Fibroblast of pulmonary artery (primary cell): ENCODE measurements around the gene PIK3CD.

Source experiments
- DNase-seq: peaks from one replicate; pipeline ENCODE4 v3.0.0-alpha.2; 2010; ENCODE audit warnings: low read depth
- H3K4me3 ChIP-seq: replicated peaks from 2 replicates; pipeline ENCODE4 v1.5.1; 2011; ENCODE audit warnings: low read depth, mild to moderate bottlenecking, control low read depth, low read length, moderate library complexity
- CTCF ChIP-seq: IDR thresholded peaks from 2 replicates; pipeline ENCODE4 v1.5.1; 2011; ENCODE audit warnings: mild to moderate bottlenecking, control low read depth, low read length, inconsistent platforms; ENCODE audit errors: missing control alignments

Gene PIK3CD

GRCh38 chr1:9612162-9612845 is 39.2 kb upstream of the PIK3CD start:
- no peak for TF ChIP-seq CTCF
- no peak overlapping the region for H3K4me3 ChIP-seq
- DNase-seq: no peak

GRCh38 chr1:9612871-9613624 is 38.5 kb upstream of the PIK3CD start:
- no peak overlapping the region for H3K4me3 ChIP-seq
- DNase-seq: no peak
- TF ChIP-seq CTCF: no peak

GRCh38 chr1:9613625-9614299 is 37.8 kb upstream of the PIK3CD start:
- H3K4me3 ChIP-seq: no peak overlapping the region
- DNase-seq: no peak
- TF ChIP-seq CTCF: no peak

GRCh38 chr1:9615316-9616063 is 36.0 kb upstream of the PIK3CD start:
- no peak overlapping the region for H3K4me3 ChIP-seq
- peak; percentile 73 for TF ChIP-seq CTCF
- peak; percentile 42 for DNase-seq

- DNase-seq: no peak
- no peak overlapping the region for H3K4me3 ChIP-seq
- TF ChIP-seq CTCF: no peak
Observed at GRCh38 chr1:9618909-9619679, 32.4 kb upstream of the PIK3CD start.

- H3K4me3 ChIP-seq: no peak overlapping the region
- TF ChIP-seq CTCF: no peak
Observed at GRCh38 chr1:9621032-9621431, 30.5 kb upstream of the PIK3CD start.

More at GRCh38 chr1:9621032-9621431, 30.5 kb upstream of the PIK3CD start:
- DNase-seq: no peak
